ENCODE data around the gene KRTAP8-1. TPM values are rescaled to one million over a fixed set of nuclear protein-coding genes. Genes with fewer than 3 reads are reported as not detected.

KRTAP8-1 gene, protein sequence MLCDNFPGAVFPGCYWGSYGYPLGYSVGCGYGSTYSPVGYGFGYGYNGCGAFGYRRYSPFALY
- not detected in 2 replicates for total RNA-seq

DNA sequence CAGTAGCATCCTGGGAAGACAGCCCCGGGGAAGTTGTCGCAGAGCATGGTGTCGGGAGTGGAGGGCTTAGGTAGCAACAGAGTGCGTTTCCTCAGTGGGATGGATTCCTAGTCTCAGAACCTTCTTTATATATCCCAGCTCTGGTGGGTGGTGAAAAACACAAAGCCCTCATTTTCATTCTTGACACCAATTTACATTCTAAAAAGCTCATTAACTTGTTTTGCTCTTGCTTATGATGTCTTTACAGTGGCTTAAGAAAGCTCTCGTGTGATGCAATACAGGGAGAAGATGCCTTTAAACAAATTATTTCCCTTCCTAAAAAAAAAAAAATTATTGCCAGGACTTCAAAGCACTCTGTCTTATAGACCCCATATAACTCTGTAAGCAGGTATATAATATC lies at the start of gene KRTAP8-1:
TSS of gene KRTAP8-1 (minus strand) at position 101 of the 400 bp plus-strand sequence. CDS start at position 47, 54 bp downstream.

DNA sequence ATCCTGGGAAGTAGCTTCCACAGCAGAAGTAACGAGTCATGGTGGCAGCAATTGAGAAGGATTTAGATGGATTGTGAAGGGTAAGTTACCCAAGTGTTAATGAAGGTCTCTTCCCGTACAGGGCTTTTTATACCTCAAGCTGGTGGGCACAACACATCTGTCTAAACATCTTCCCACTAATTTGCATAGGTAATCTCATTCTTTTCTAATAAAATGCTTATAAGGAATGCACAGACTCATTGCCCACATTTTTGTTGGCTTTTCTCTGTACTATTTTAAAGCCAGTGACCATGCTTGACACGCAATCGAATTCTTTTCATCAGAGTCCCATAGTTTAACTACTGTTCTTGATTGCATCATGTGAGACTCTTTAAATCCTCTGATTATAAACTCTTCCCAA lies 16.6 kb upstream of the KRTAP8-1 start, which contains the start of gene KRTAP7-1:
TSS of gene KRTAP7-1 (minus strand) at position 101 of the 400 bp plus-strand sequence. CDS start at position 40, 61 bp downstream.

Other genes with a start within 250 kb of the KRTAP8-1 start
- gene KRTAP22-2, start 222.9 kb downstream of the KRTAP8-1 start, total RNA-seq = not detected in 2 replicates
- not detected in 2 replicates for gene KRTAP6-3, start 220.8 kb downstream of the KRTAP8-1 start, total RNA-seq
- gene KRTAP6-2, start 214.4 kb downstream of the KRTAP8-1 start, total RNA-seq = not detected in 2 replicates
- gene KRTAP22-1, start 212.2 kb downstream of the KRTAP8-1 start, total RNA-seq = not detected in 2 replicates
- gene KRTAP6-1, start 199.3 kb downstream of the KRTAP8-1 start, total RNA-seq = not detected in 2 replicates
- not detected in 2 replicates for gene KRTAP20-1, start 196.8 kb downstream of the KRTAP8-1 start, total RNA-seq
- gene KRTAP20-4, start 192.6 kb downstream of the KRTAP8-1 start, total RNA-seq = not detected in 2 replicates
- not detected in 2 replicates for gene KRTAP20-2, start 178.1 kb downstream of the KRTAP8-1 start, total RNA-seq
- not detected in 2 replicates for gene KRTAP20-3, start 170.4 kb downstream of the KRTAP8-1 start, total RNA-seq
- not detected in 2 replicates for gene KRTAP21-3, start 94.5 kb downstream of the KRTAP8-1 start, total RNA-seq
- gene KRTAP21-2, start 66.0 kb downstream of the KRTAP8-1 start, total RNA-seq = not detected in 2 replicates
- gene KRTAP21-1, start 57.8 kb downstream of the KRTAP8-1 start, total RNA-seq = not detected in 2 replicates
- not detected in 2 replicates for gene KRTAP7-1, start 16.5 kb upstream of the KRTAP8-1 start, total RNA-seq
- gene KRTAP11-1, start 68.3 kb upstream of the KRTAP8-1 start, total RNA-seq = not detected in 2 replicates
- gene KRTAP19-8, start 225.2 kb upstream of the KRTAP8-1 start, total RNA-seq = not detected in 2 replicates